CD4-positive, alpha-beta T cell (primary cell): ENCODE measurements around the gene LRRC26. TPM values are rescaled to one million over a fixed set of nuclear protein-coding genes. Genes with fewer than 3 reads are reported as not detected.

ENCODE experiments used
- ATAC-seq: fragments of 200-7000 bp; cut with Tn5 transposase; one replicate; pipeline ENCODE4 v1.10.0; 2022; ENCODE audit warnings: mild to moderate bottlenecking; ENCODE audit not compliant: poor library complexity
- CTCF ChIA-PET: fragments of 350-600 bp; sonication (Branson Sonifier 250); formaldehyde crosslinking; loops from one replicate; lab custom pipeline; 2021; ENCODE audit warnings: antibody characterized with exemption, inconsistent platforms; lab: Charles Lee
- POLR2A ChIA-PET: fragments of 350-600 bp; sonication (Branson Sonifier 250); formaldehyde crosslinking; loops from one replicate; lab custom pipeline; 2021; ENCODE audit warnings: antibody characterized with exemption, inconsistent platforms; lab: Charles Lee
- DNase-seq, 14 experiments: peaks; one replicate each; pipeline ENCODE4 v3.0.0-alpha.2; 2013 to 2020; ENCODE audit warnings: mixed read lengths in 2 of 14
- H3K27ac ChIP-seq, 2 donors: one replicate each; pipeline versions ENCODE4 v1.5.1 to v1.7.0; 2013; ENCODE audit warnings: low read length in 2 of 2, low read depth in 1 of 2, mild to moderate bottlenecking in 1 of 2
- H3K27me3 ChIP-seq, 2 experiments: 1 replicate in 1 of 2; 2 replicates in 1 of 2; pipeline versions ENCODE4 v1.6.1 to v1.7.0; 2013; ENCODE audit warnings: low read length in 2 of 2, control low read depth in 1 of 2, mild to moderate bottlenecking in 1 of 2, moderate library complexity in 1 of 2; ENCODE audit not compliant: insufficient read depth in 2 of 2, control insufficient read depth in 1 of 2
- H3K36me3 ChIP-seq: one replicate; pipeline ENCODE4 v1.6.1; 2013; ENCODE audit warnings: low read length, control low read depth; ENCODE audit not compliant: insufficient read depth
- H3K4me1 ChIP-seq: one replicate; pipeline ENCODE4 v1.6.1; 2013; ENCODE audit warnings: low read length, control low read depth; ENCODE audit not compliant: insufficient read depth
- H3K4me3 ChIP-seq: one replicate; pipeline ENCODE4 v1.5.1; 2013; ENCODE audit warnings: mild to moderate bottlenecking, low read length, moderate library complexity
- H3K9me3 ChIP-seq, 2 experiments: 1 replicate in 1 of 2; 2 replicates in 1 of 2; pipeline versions ENCODE4 v1.6.1 to v1.7.0; 2013; ENCODE audit warnings: low read length in 2 of 2, mild to moderate bottlenecking in 2 of 2, control low read depth in 1 of 2, moderate library complexity in 1 of 2; ENCODE audit not compliant: control insufficient read depth in 1 of 2, insufficient read depth in 1 of 2
- H3K27ac Mint-ChIP-seq: one replicate; pipeline ENCODE4 v1.8.0; 2020; ENCODE audit warnings: mixed read lengths
- H3K27me3 Mint-ChIP-seq: one replicate; pipeline ENCODE4 v1.8.0; 2021; ENCODE audit warnings: mixed read lengths
- H3K36me3 Mint-ChIP-seq: one replicate; pipeline ENCODE4 v1.8.0; 2021; ENCODE audit warnings: low read depth, mixed read lengths
- H3K4me1 Mint-ChIP-seq: one replicate; pipeline ENCODE4 v1.8.0; 2021; ENCODE audit warnings: low read depth, mixed read lengths
- H3K4me3 Mint-ChIP-seq: one replicate; pipeline ENCODE4 v1.8.0; 2020; ENCODE audit warnings: mild to moderate bottlenecking, mixed read lengths
- H3K9me3 Mint-ChIP-seq: one replicate; pipeline ENCODE4 v1.8.0; 2020; ENCODE audit warnings: mixed read lengths
- CTCF ChIP-seq: fragments of 200-600 bp; IDR thresholded peaks from one replicate; pipeline ENCODE4 v1.8.0; 2022; ENCODE audit warnings: antibody characterized with exemption, mild to moderate bottlenecking
- intact Hi-C, 2 experiments: fragments of 100-400 bp; cut with DNase I in 1 of 2; cut with micrococcal nuclease in 1 of 2; formaldehyde crosslinking; loops; one replicate each; pipeline versions ENCODE4 v1.15.1 to v1.9.0; 2023 to 2025; cut with DNase I, micrococcal nuclease
- total RNA-seq, 174 experiments: library from RNA in 2 of 174; stranded (reverse) in 2 of 174; gene quantifications; one replicate each; pipeline ENCODE4 v1.2.3 and lab custom pipeline; 2021 to 2026

LRRC26 gene
- total RNA-seq, 2 experiments from 2014 or later: not detected

- ATAC-seq (peak; percentile 37), DNase-seq (peak in 1 of 14 experiments; percentile 39)
- Mint-ChIP-seq H3K27me3 (peaks cover 7% of the 10 kb centered on the region), H3K4me3 (no peak overlapping the region), H3K4me1 (peaks cover 4% of the 10 kb centered on the region), H3K27ac (no peak overlapping the region), H3K9me3 (no peaks in the 10 kb centered on the region), H3K36me3 (peaks cover 12% of the 10 kb centered on the region)
- H3K9me3 ChIP-seq: peaks cover 0 to 26% of the 10 kb centered on the region in 2 experiments
- H3K36me3 ChIP-seq: peaks cover 13% of the 10 kb centered on the region
- ChIA-PET CTCF (no interaction called here), POLR2A (interaction anchor here (0.9 kb wide), 1 partner anchor 45 kb away, joined by 3 read pairs; no protein-coding TSS in a partner anchor)
- peaks cover 19% of the 10 kb centered on the region for H3K4me1 ChIP-seq
- no peak for TF ChIP-seq CTCF
- H3K27me3 ChIP-seq: peaks cover 37 to 39% of the 10 kb centered on the region in 2 experiments
- intact Hi-C loops: loop anchor here in 1 of 2 experiments (10.0 kb wide), 1 partner anchor 50 kb away; no protein-coding TSS in a partner anchor
- no peak overlapping the region for H3K4me3 ChIP-seq
- no peak overlapping the region for H3K27ac ChIP-seq
Measured at GRCh38 chr9:137174722-137175293, 5.0 kb upstream of the LRRC26 start.

- DNase-seq: no peak
- Histone ChIP-seq H3K27ac (no peak overlapping the region), H3K36me3 (peaks cover 7% of the 10 kb centered on the region), H3K4me1 (peaks cover 19% of the 10 kb centered on the region), H3K4me3 (no peak overlapping the region), H3K9me3 (peaks cover 0 to 27% of the 10 kb centered on the region in 2 experiments), H3K27me3 (peaks cover 40 to 44% of the 10 kb centered on the region in 2 experiments)
- TF ChIP-seq CTCF: no peak
- intact Hi-C loops: loop anchor here in 1 of 2 experiments (10.0 kb wide), 1 partner anchor 49 kb away; no protein-coding TSS in a partner anchor
- ChIA-PET CTCF (no interaction called here), POLR2A (interaction anchor here (0.9 kb wide), 1 partner anchor 44 kb away, joined by 3 read pairs; no protein-coding TSS in a partner anchor)
- peaks cover 7% of the 10 kb centered on the region for H3K27me3 Mint-ChIP-seq
- H3K4me3 Mint-ChIP-seq: no peak overlapping the region
- no peak overlapping the region for H3K27ac Mint-ChIP-seq
- peaks cover 12% of the 10 kb centered on the region for H3K36me3 Mint-ChIP-seq
- ATAC-seq: no peak
- H3K4me1 Mint-ChIP-seq: peaks cover 4% of the 10 kb centered on the region
- no peaks in the 10 kb centered on the region for H3K9me3 Mint-ChIP-seq
Measured at GRCh38 chr9:137173796-137174664, 4.2 kb upstream of the LRRC26 start.

- CTCF ChIA-PET: interaction anchor here (1.0 kb wide), 1 partner anchor 63 kb away, joined by 3 read pairs; no protein-coding TSS in a partner anchor
- H3K27ac Mint-ChIP-seq: no peak overlapping the region
- no peak overlapping the region for H3K4me3 ChIP-seq
- H3K36me3 Mint-ChIP-seq: peaks cover 12% of the 10 kb centered on the region
- peaks cover 24% of the 10 kb centered on the region for H3K4me1 ChIP-seq
- no peaks in the 10 kb centered on the region for H3K9me3 Mint-ChIP-seq
- TF ChIP-seq CTCF: no peak
- intact Hi-C loops: loop anchor here in 1 of 2 experiments (10.0 kb wide), 1 partner anchor 48 kb away; no protein-coding TSS in a partner anchor
- peaks cover 0 to 27% of the 10 kb centered on the region in 2 experiments for H3K9me3 ChIP-seq
- DNase-seq (no peak), ATAC-seq (no peak)
- no peaks in the 10 kb centered on the region for H3K36me3 ChIP-seq
- H3K4me3 Mint-ChIP-seq: no peak overlapping the region
- H3K27ac ChIP-seq: no peak overlapping the region
- peaks cover 41 to 48% of the 10 kb centered on the region in 2 experiments for H3K27me3 ChIP-seq
- peaks cover 13% of the 10 kb centered on the region for H3K27me3 Mint-ChIP-seq
- peaks cover 4% of the 10 kb centered on the region for H3K4me1 Mint-ChIP-seq
- POLR2A ChIA-PET: no interaction called here
Measured at GRCh38 chr9:137172901-137173795, 3.3 kb upstream of the LRRC26 start.
